HEK293T (cell line): ENCODE measurements around the gene SLC9A8.
"Not testable (repeated sequence)": the region's sequence is repeated elsewhere in the genome, so short reads cannot be mapped to it uniquely, and the experiment has no call there.

Source experiments
- ARNT ChIP-seq: fragments of 450-650 bp; IDR thresholded peaks from 2 replicates; pipeline ENCODE4 v1.6.1; 2017; ENCODE audit warnings: mild to moderate bottlenecking
- ELF4 ChIP-seq: fragments of 450-650 bp; IDR thresholded peaks from 2 replicates; pipeline ENCODE4 v1.6.1; 2017; ENCODE audit warnings: antibody characterized with exemption
- FOXK2 ChIP-seq: fragments of 450-650 bp; IDR thresholded peaks from 2 replicates; pipeline ENCODE4 v1.6.1; 2016; ENCODE audit warnings: mild to moderate bottlenecking
- SP1 ChIP-seq: fragments of 450-650 bp; IDR thresholded peaks from 2 replicates; pipeline ENCODE4 v1.6.1; 2017
- SUZ12 ChIP-seq: fragments of 450-650 bp; IDR thresholded peaks from 2 replicates; pipeline ENCODE4 v1.6.1; 2016; ENCODE audit warnings: mild to moderate bottlenecking
- TARDBP ChIP-seq: fragments of 450-650 bp; IDR thresholded peaks from 2 replicates; pipeline ENCODE4 v1.6.1; 2016
- ZNF384 ChIP-seq: fragments of 450-650 bp; IDR thresholded peaks from 2 replicates; pipeline ENCODE4 v1.6.1; 2016
- TF ChIP-seq, protein P1 (sequence below): fragments of 450-650 bp; IDR thresholded peaks from 2 replicates; pipeline ENCODE4 v1.6.1; 2016

DNA sequence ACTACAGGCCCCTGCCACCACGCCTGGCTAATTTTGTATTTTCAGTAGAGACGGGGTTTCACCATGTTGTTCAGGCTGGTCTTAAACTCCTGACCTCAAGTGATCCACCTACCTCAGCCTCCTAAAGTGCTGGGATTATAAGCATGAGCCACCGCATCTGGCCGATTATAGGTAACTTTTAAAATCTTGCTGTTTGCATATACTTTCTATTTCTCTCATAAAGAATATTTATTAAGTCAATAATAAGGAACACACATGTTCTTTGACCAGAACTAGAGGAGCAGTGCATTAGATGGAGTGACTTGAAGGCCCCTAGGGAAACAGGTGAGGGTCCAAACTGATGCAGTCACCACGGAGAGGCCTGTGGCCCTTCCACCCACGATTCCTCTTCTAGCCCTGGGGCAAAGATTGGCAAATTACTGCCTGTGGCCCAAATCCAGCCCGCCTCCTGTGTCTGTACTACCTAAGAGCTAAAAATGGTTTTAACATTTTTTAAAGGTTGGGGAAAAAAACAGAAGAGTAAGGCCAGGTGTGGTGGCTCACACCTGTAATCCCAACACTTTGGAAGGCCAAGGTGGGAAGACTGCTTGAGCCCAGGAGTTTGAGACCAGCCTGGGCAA is 83.0 kb downstream of the SLC9A8 start:
- not testable (repeated sequence) for TF ChIP-seq ELF4, SP1, ARNT, TARDBP, ZNF384, SUZ12, FOXK2
- TF ChIP-seq, protein P1, sequence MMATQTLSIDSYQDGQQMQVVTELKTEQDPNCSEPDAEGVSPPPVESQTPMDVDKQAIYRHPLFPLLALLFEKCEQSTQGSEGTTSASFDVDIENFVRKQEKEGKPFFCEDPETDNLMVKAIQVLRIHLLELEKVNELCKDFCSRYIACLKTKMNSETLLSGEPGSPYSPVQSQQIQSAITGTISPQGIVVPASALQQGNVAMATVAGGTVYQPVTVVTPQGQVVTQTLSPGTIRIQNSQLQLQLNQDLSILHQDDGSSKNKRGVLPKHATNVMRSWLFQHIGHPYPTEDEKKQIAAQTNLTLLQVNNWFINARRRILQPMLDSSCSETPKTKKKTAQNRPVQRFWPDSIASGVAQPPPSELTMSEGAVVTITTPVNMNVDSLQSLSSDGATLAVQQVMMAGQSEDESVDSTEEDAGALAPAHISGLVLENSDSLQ = not testable (repeated sequence)
